SIG-M5 treated with dmso at 0.1 percent for 504 hours (cell line): ENCODE results near the gene SUN3.
A peak's percentile ranks its signal among the peaks of the same experiment; 100 is the strongest.
"Not testable (repeated sequence)": the region's sequence is repeated elsewhere in the genome, so short reads cannot be mapped to it uniquely, and the experiment has no call there.

ENCODE experiments used
- DNase-seq: peaks from one replicate; lab custom pipeline; 2025; ENCODE audit not compliant: unreplicated experiment; lab: John Stamatoyannopoulos, UW

The SUN3 gene

DNA sequence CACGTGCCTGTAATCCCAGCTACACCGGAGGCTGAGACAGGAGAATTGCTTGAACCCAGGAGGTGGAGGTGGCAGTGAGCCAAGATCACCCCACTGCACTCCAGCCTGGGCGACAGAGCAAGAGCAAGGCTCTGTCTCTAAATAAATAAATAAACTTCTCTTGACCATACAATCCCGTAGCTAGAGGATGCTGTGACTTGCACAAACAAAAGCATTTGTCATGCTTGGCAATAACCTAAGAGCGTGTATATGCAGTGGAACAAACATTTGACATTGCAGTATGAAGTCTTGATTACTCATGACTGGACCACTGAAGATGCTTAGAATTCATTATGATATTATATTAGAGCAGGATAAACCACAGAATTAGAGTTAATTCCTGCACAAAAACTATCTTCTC, 5.0 kb upstream of the SUN3 start:
- DNase-seq: no peak

DNA sequence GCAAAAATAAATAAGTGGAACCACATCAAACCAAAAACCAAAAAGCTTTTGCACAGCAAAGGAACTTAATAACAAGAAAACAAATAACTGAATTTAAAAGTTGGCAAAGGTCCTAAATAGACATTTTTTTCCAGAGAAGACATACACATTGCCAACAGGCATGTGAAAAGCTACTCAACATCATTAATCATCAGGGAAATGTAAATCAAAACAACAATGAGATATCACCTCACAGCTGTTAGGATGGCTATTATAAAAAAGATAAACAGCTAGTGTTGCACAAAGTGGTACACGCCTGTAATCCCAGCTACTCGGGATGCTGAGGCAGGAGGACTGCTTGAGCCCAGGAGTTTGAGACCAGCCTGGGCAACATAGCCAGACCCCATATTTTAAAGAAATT, 2.2 kb upstream of the SUN3 start:
- DNase-seq: no peak

DNA sequence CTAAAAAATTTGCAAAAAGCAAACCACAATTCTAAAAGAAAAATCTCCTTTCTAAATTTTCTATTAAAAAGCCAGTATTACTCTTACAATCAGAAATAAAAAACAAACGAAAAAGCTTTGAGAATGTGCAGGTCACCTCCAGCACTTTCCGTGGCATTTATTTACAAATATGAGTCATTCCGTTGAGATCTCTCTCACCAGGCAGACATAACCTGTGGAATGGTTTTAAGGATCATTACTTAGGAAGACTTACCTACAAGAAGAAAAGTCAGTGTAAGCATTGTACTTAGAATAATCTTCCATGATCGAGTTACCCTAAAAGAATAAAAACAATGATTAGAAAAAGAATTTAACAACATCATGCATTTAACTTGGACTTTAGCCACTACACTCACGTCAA, 3.3 kb downstream of the SUN3 start:
- DNase-seq: no peak

GRCh38 chr7:48017674-48018073, 11.2 kb downstream of the SUN3 start:
- no peak for DNase-seq

DNA sequence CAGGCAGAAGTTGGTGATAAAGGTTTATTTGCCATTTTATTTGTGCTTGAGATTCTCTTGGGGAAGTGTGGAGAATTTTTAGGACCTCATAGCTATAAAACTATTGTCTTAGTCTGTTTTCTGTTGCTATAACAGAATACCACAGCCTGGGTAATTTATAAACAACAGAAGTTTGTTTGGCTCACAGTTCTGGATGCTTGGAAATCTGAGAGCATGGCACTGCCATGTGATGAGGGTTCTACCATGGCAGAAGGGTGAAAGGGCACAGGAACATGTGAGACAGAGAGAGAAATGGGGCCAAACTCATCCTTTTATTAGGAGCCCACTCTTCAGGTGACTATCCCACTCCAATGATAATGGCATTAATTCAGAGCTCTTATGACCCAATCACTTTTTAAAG, 12.3 kb downstream of the SUN3 start:
- no peak for DNase-seq

DNA sequence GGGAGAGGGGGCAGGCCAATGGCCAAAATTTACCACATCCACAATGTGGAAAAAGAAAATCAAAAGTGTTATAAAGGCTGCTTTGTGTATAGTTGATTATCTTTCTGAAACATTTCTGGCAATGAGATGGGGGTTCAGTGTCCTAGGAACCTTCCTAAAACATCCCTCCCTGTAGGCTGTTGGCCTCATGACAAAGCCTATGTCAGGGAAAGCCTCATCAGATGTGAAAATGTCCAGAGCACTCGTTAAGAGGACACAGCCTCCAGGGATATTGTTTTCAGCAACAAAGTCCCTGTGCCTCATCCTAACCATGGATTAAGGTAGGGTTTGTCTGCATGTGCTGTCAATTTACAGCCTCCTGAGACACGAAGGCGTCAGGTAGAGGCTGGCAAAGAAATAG, 17.0 kb downstream of the SUN3 start:
- no peak for DNase-seq

- peak; percentile 8 for DNase-seq
Observed at GRCh38 chr7:48011323-48011722, 17.6 kb downstream of the SUN3 start.

GRCh38 chr7:48009954-48010353, 19.0 kb downstream of the SUN3 start:
- no peak for DNase-seq

DNA sequence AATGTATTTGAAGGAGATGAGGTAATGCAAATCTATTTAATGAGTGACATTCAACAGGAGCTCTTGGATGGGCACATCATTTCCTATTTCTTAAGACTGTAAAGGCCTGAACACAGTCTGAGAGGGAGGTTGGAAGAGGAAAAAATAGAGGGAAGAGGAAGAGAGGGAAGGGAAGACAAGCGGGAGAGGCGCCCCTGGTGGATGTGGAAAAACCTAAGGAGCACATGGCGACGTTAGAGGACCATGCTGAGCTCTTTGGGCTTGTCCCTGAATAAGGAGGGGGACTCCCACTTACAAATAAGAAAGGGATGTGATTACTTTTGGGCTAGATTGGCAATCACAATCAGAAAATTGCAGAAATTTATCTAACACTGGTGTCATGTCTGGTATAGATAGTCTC, 19.6 kb downstream of the SUN3 start:
- DNase-seq: no peak

DNA sequence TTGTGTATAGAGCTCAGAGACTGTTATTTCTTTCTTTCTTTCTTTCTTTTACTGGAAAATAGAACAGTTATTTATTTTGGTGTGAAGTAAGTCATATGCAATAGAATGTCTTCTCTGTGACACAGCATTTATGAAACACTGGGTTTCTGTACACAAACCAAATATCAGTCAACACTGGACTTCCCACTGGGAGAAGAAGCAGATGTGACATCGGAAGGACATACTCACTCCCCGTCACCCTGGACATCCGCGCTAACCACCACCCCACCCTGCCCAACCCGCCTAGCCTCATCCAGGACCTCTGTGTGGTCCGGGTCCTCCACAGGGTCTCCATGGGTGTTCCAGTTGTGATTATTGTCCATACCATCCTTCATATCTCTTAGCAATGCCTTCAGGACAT, 22.0 kb downstream of the SUN3 start:
- no peak for DNase-seq

DNA sequence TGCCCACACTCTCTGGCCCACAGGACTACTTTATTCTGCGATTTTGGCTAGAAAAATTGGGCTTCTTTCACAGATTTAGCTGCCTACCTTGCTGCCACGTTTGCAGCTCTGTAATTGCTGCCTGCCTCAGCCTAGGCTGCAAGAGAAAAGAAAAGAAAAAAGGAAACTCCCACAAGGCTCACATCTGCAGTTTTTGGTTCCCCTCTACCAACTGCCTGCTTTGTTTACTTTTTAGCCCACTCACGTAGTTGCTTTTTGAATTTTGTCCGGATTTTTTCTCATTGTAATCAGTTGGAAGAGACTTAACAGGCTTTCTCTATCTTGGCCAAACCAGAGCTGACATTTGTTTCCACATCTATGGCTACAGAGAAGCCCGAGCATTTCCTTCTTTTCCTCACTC, 24.3 kb downstream of the SUN3 start:
- DNase-seq: no peak

- DNase-seq: no peak
Observed at GRCh38 chr7:48004032-48004431, 24.9 kb downstream of the SUN3 start.

- not testable (repeated sequence) for DNase-seq
Observed at GRCh38 chr7:48000164-48000563, 28.7 kb downstream of the SUN3 start.

- DNase-seq: no peak
Observed at GRCh38 chr7:47999413-47999812, 29.5 kb downstream of the SUN3 start.

DNA sequence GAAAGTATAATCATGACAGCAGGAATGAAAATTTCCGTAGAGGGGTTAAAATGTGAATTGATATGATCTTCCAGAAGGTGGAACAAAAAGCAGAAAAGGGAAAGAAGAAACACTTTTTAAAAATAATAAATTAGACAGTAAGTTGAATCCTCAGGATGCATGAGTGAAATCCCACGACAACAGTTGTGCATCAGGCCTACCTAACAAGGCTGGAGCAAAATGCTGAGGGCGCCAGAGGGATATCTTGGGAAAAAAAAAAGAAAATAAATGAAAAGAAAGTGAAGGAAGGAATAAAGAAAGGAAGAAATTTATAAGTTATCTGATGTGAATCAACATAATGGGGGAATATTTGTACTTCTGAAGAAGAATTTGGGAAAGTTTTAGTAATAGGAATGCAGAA, 36.5 kb downstream of the SUN3 start:
- no peak for DNase-seq

DNA sequence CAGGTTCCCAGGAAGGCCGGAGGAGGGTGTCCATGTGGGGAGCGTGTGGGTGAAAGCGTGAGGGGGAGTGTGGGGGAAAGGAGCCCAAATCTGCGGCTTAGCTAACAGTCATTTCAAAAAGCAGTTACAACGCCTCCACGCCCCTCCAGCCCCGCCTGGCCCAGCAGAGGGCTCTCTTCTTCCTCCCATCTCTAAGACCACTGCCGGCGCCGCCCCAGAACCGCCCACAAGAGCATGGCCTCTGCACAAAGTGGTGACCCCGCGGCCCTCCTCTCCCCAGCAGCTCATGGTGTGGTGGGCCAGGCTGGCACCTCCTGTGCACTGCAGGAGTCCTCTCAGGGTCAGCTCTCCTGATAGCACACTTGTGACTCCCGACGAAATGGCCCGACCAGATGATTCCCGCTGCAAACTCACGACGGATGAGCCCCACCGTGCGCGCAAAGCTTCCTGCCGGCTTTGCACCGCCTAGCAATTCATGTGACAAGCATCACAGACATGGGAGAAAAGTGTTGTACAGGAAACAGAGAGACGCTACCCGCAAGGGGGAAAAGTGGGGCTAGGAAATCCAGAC, 37.1 kb downstream of the SUN3 start:
- DNase-seq: peak; percentile 35

GRCh38 chr7:47991270-47991669, 37.6 kb downstream of the SUN3 start:
- no peak for DNase-seq

DNA sequence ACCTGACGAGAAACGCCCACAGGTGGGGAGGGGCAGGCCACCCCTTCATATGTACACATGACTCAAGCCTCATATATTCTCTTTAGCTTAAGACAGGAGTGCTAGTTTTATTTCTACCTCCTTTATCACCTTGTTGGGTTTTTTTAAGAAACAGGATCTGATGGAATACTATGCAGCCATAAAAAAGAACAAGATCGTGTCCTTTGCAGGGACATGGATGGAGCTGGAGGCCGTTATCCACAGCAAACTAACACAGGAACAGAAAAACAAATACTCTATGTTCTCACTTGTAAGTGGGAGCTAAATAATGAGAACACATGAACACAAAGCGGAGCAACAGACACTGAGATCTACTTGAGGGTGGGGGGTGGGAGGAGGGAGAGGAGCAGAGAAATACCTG, 38.3 kb downstream of the SUN3 start:
- no peak for DNase-seq

DNA sequence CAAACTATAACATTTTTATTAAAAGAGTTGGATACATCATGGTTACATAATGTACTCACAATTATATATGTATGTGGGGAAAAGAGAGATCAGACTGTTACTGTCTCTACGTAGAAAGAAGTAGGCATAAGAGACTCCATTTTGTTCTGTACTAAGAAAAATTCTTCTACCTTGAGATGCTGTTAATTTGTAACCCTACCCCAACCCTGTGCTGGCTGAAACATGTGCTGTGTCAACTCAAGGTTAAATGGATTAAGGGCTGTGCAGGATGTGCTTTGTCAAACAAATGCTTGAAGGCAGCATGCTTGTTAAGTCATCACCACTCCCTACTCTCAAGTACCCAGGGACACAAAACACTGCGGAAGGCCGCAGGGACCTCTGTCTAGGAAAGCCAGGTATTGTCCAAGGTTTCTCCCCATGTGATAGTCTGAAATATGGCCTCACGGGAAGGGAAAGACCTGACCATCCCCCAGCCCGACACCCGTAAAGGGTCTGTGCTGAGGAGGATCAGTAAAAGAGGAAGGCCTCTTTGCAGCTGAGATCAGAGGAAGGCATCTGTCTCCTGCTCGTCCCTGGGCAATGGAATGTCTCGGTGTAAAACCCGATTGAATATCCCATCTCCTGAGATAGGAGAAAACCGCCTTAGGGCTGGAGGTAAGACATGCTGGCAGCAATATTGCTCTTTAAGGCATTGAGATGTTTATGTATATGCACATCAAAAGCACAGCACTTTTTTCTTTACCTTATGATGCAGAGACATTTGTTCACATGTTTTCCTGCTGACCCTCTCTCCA, 39.1 kb downstream of the SUN3 start:
- DNase-seq: not testable (repeated sequence)

DNA sequence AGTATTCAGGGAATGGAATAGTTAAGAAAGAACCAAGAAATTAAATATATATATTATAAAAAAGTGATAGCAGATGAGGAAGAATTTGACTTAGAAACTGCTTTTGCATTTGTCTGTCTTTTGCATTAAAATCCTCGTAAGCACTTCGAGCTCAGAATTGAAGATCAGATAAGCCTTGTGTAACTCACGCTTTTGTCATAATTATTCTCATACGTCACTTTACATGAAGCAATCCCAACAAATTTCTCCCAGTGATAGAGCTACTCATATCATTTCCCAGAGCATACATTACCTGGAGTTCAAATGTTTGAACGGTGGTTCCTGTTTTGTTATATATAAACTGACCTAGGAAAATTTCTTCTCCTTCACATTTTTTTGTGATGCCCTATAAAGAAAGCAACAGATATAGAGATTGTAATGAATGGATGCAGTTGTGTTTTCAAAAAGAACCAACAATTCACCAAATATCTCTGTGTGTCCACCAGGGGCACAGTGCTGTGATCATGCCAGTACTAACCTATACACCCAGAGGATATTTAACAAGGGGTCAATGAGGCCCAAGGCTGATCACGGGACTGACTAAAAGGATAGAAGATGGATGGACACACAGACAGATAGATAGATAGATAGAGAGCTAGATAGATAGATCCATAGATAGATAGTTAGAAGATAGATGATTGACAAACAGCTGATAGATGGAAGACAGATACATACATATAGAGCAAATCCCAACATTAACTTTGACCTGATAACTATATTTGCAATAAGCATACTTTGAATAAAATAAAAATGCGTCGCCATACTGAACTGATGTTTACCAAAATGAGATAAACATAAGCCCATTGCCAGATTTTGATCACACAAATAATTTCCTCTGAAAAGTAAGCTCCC, 40.2 kb downstream of the SUN3 start:
- DNase-seq: no peak

DNA sequence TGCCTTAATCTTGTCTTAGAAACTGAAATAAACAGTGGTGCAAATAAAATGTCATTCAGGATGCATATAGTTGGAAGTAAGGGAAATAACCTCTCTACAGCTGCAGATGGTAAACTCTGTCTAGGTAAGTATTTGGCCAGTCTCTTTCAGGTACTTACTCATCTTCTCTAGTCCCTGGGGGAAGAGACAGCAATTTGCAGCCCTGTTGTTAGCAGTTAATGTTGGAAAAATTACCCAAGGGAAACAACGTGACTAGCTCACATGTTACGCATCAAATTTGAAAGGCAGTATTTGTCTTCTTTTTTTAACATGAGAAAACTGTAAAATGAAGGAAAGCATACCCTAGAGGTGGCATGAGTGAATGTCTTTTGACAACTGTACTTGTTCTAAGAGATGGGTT, 46.3 kb downstream of the SUN3 start:
- DNase-seq: no peak

- not testable (repeated sequence) for DNase-seq
Observed at GRCh38 chr7:47980648-47981047, 48.3 kb downstream of the SUN3 start.
